Muscle of leg (tissue), 11 donors: ENCODE measurements around the gene TPMT. TPM values are rescaled to one million over a fixed set of nuclear protein-coding genes. Genes with fewer than 3 reads are reported as not detected.
"Not testable (repeated sequence)": the region's sequence is repeated elsewhere in the genome, so short reads cannot be mapped to it uniquely, and the experiment has no call there.

ENCODE experiments used
- DNase-seq: peaks from one replicate; pipeline ENCODE4 v3.0.0; 2013
- H3K27ac ChIP-seq: one replicate; pipeline ENCODE4 v1.5.1; 2013; ENCODE audit warnings: mild to moderate bottlenecking, low read length, control low read depth
- H3K27me3 ChIP-seq: one replicate; pipeline ENCODE4 v1.6.1; 2013; ENCODE audit warnings: low read length; ENCODE audit not compliant: control insufficient read depth, insufficient read depth
- H3K36me3 ChIP-seq: one replicate; pipeline ENCODE4 v1.6.1; 2013; ENCODE audit warnings: low read length; ENCODE audit not compliant: control insufficient read depth, insufficient read depth
- H3K4me1 ChIP-seq: one replicate; pipeline ENCODE4 v1.6.1; 2013; ENCODE audit warnings: low read length; ENCODE audit not compliant: control insufficient read depth, insufficient read depth
- H3K4me3 ChIP-seq: one replicate; pipeline ENCODE4 v1.5.1; 2013; ENCODE audit warnings: low read length, control low read depth
- H3K9me3 ChIP-seq: replicated peaks from 2 replicates; pipeline ENCODE4 v1.6.1; 2013; ENCODE audit warnings: low read depth, low read length; ENCODE audit not compliant: control insufficient read depth
- WGBS: methylation state at CpG from one replicate; pipeline ENCODE4 v1.1.5; 2013; ENCODE audit warnings: missing lambda C conversion rate; ENCODE audit not compliant: insufficient coverage; 5-methylcytosine and 5-hydroxymethylcytosine counted together
- polyA plus RNA-seq, 8 donors: library from polyadenylated mRNA; unstranded; fragments of 120-200 nt; gene quantifications; one replicate each; pipeline versions ENCODE4 v1.2.1 to v1.2.3, GENCODE V29; 2013; ENCODE audit warnings: inconsistent platforms in 1 of 8, low replicate concordance in 1 of 8; ENCODE audit not compliant: insufficient read length in 8 of 8, insufficient read depth in 1 of 8
- total RNA-seq: library from RNA; stranded (reverse); fragments of 120-200 nt; gene quantifications from one replicate; pipeline ENCODE4 v1.2.4, GENCODE V29; 2013

TPMT gene
- total and polyA plus RNA-seq, 9 donors, result 4.1 to 6.3 (median 5.3) TPM

- no peaks in the 10 kb centered on the region for H3K9me3 ChIP-seq
- H3K27me3 ChIP-seq, result no peaks in the 10 kb centered on the region
- no peaks in the 10 kb centered on the region for H3K36me3 ChIP-seq
- no peak for DNase-seq
- WGBS, result no CpG with 5 or more reads among the region's 4 CpGs
- H3K4me3 ChIP-seq, result no peak overlapping the region
- H3K27ac ChIP-seq, result no peak overlapping the region
- no peaks in the 10 kb centered on the region for H3K4me1 ChIP-seq
Measured at GRCh38 chr6:18182568-18182967, 27.7 kb upstream of the TPMT start.

GRCh38 chr6:18179770-18180356 lies 25.0 kb upstream of the TPMT start:
- no peaks in the 10 kb centered on the region for H3K9me3 ChIP-seq
- H3K27me3 ChIP-seq, result no peaks in the 10 kb centered on the region
- peak; percentile 43 for DNase-seq
- H3K27ac ChIP-seq, result no peak overlapping the region
- no peaks in the 10 kb centered on the region for H3K4me1 ChIP-seq
- no peaks in the 10 kb centered on the region for H3K36me3 ChIP-seq
- no peak overlapping the region for H3K4me3 ChIP-seq
- 69% methylated on average over 2 of the region's 5 CpGs for WGBS

- Histone ChIP-seq H3K4me1 (no peaks in the 10 kb centered on the region), H3K27me3 (no peaks in the 10 kb centered on the region), H3K27ac (no peak overlapping the region), H3K9me3 (no peaks in the 10 kb centered on the region), H3K4me3 (no peak overlapping the region), H3K36me3 (peaks cover 4% of the 10 kb centered on the region)
- no CpG with 5 or more reads among the region's 3 CpGs for WGBS
- peak; percentile 17 for DNase-seq
Measured at GRCh38 chr6:18178960-18179615, 24.2 kb upstream of the TPMT start.

GRCh38 chr6:18177286-18177965 lies 22.5 kb upstream of the TPMT start:
- WGBS, result no CpG with 5 or more reads among the region's 4 CpGs
- peaks cover 4% of the 10 kb centered on the region for H3K36me3 ChIP-seq
- no peak overlapping the region for H3K4me3 ChIP-seq
- no peak overlapping the region for H3K27ac ChIP-seq
- no peaks in the 10 kb centered on the region for H3K27me3 ChIP-seq
- no peaks in the 10 kb centered on the region for H3K9me3 ChIP-seq
- H3K4me1 ChIP-seq, result no peaks in the 10 kb centered on the region
- no peak for DNase-seq

GRCh38 chr6:18176198-18176597 lies 21.3 kb upstream of the TPMT start:
- not testable (repeated sequence) for H3K9me3 ChIP-seq, H3K27ac ChIP-seq, DNase-seq, H3K27me3 ChIP-seq, H3K4me3 ChIP-seq, H3K4me1 ChIP-seq
- peaks cover 11% of the 10 kb centered on the region for H3K36me3 ChIP-seq
- 100% methylated on average over 2 of the region's 4 CpGs for WGBS

- WGBS, result no CpG with 5 or more reads among the region's 7 CpGs
- H3K4me3 ChIP-seq, result no peak overlapping the region
- H3K36me3 ChIP-seq, result peaks cover 24% of the 10 kb centered on the region
- no peak overlapping the region for H3K27ac ChIP-seq
- H3K27me3 ChIP-seq, result no peaks in the 10 kb centered on the region
- no peaks in the 10 kb centered on the region for H3K4me1 ChIP-seq
- H3K9me3 ChIP-seq, result peaks cover 2% of the 10 kb centered on the region
- DNase-seq, result peak; percentile 10
Measured at GRCh38 chr6:18171871-18172270, 17.0 kb upstream of the TPMT start.

- Histone ChIP-seq H3K9me3 (peaks cover 2% of the 10 kb centered on the region), H3K4me1 (no peaks in the 10 kb centered on the region), H3K4me3 (no peak overlapping the region), H3K36me3 (peaks cover 26% of the 10 kb centered on the region), H3K27me3 (no peaks in the 10 kb centered on the region), H3K27ac (no peak overlapping the region)
- no peak for DNase-seq
- WGBS, result no CpG with 5 or more reads among the region's 3 CpGs
Measured at GRCh38 chr6:18168264-18168663, 13.4 kb upstream of the TPMT start.

GRCh38 chr6:18166312-18167036 lies 11.6 kb upstream of the TPMT start:
- Histone ChIP-seq H3K4me1 (peaks cover 2% of the 10 kb centered on the region), H3K4me3 (no peak overlapping the region), H3K36me3 (peaks cover 26% of the 10 kb centered on the region), H3K27me3 (no peaks in the 10 kb centered on the region), H3K9me3 (peaks cover 2% of the 10 kb centered on the region), H3K27ac (no peak overlapping the region)
- no peak for DNase-seq
- no CpG with 5 or more reads among the region's 2 CpGs for WGBS

GRCh38 chr6:18165751-18166150 lies 10.9 kb upstream of the TPMT start:
- Histone ChIP-seq H3K4me1 (peaks cover 6% of the 10 kb centered on the region), H3K9me3 (peaks cover 2% of the 10 kb centered on the region), H3K4me3 (no peak overlapping the region), H3K27ac (no peak overlapping the region), H3K27me3 (no peaks in the 10 kb centered on the region), H3K36me3 (peaks cover 30% of the 10 kb centered on the region)
- WGBS, result 92% methylated on average over 2 of the region's 4 CpGs
- DNase-seq, result no peak

GRCh38 chr6:18162401-18162800 lies 7.5 kb upstream of the TPMT start:
- H3K4me1 ChIP-seq, result peaks cover 6% of the 10 kb centered on the region

More at GRCh38 chr6:18162401-18162800, 7.5 kb upstream of the TPMT start:
- no peak overlapping the region for H3K27ac ChIP-seq
- no peak for DNase-seq
- peaks cover 23% of the 10 kb centered on the region for H3K36me3 ChIP-seq
- H3K9me3 ChIP-seq, result no peaks in the 10 kb centered on the region
- WGBS, result 88% methylated on average over 2 of the region's 2 CpGs
- no peak overlapping the region for H3K4me3 ChIP-seq
- no peaks in the 10 kb centered on the region for H3K27me3 ChIP-seq
